Right atrium auricular region (tissue), 2 donors: Measurements from ENCODE around the gene SUCO. TPM values are rescaled to one million over a fixed set of nuclear protein-coding genes. Genes with fewer than 3 reads are reported as not detected.

ENCODE experiments used
- DNase-seq: peaks from one replicate; pipeline ENCODE4 v3.0.0-alpha.2; 2019; ENCODE audit warnings: low spot score
- H3K27ac ChIP-seq, 2 donors: fragments of 200-600 bp; sonication (generic); 1 replicate in 1 of 2; 2 replicates in 1 of 2; pipeline ENCODE4 v1.5.1; 2016 to 2019
- H3K27me3 ChIP-seq, 2 donors: fragments of 200-600 bp; sonication (generic); one replicate each; pipeline versions ENCODE4 v1.5.1 to v1.6.0; 2017 to 2019
- H3K36me3 ChIP-seq: fragments of 200-600 bp; sonication (generic); one replicate; pipeline ENCODE4 v1.5.1; 2016
- H3K4me1 ChIP-seq, 2 donors: fragments of 200-600 bp; sonication (generic); one replicate each; pipeline versions ENCODE4 v1.5.1 to v1.6.0; 2017 to 2019
- H3K4me3 ChIP-seq, 2 donors: fragments of 200-600 bp; sonication (generic); 1 replicate in 1 of 2; 2 replicates in 1 of 2; pipeline ENCODE4 v1.5.1; 2017 to 2019; ENCODE audit warnings: mild to moderate bottlenecking in 1 of 2, moderate library complexity in 1 of 2
- H3K9me3 ChIP-seq, 2 donors: fragments of 200-600 bp; sonication (generic); one replicate each; pipeline ENCODE4 v1.5.1; 2019
- CTCF ChIP-seq, 2 donors: fragments of 200-600 bp; sonication (generic); IDR thresholded peaks; one replicate each; pipeline ENCODE4 v1.5.1; 2019; ENCODE audit warnings: antibody characterized with exemption in 2 of 2
- total RNA-seq, 2 donors: library from RNA; depleted of rRNA; stranded (reverse); fragments of >200 nt; gene quantifications; one replicate each; pipeline ENCODE4 v1.1.0, GENCODE V29; 2016

SUCO gene
- total RNA-seq, 2 donors from 2014 or later: 19.1 to 29.1 TPM

- H3K27me3 ChIP-seq: no peaks in the 10 kb centered on the region
- no peak overlapping the region for H3K4me3 ChIP-seq
- H3K36me3 ChIP-seq: no peaks in the 10 kb centered on the region
- H3K4me1 ChIP-seq: no peaks in the 10 kb centered on the region
- DNase-seq: no peak
- TF ChIP-seq CTCF (IDR thresholded peaks at IDR 0.05): no peak
- no peaks in the 10 kb centered on the region for H3K9me3 ChIP-seq
- H3K27ac ChIP-seq: no peak overlapping the region
Observed at GRCh38 chr1:172517081-172517480, 15.9 kb upstream of the SUCO start.

- Histone ChIP-seq H3K27me3 (no peaks in the 10 kb centered on the region), H3K9me3 (no peaks in the 10 kb centered on the region), H3K36me3 (no peaks in the 10 kb centered on the region), H3K27ac (no peak overlapping the region), H3K4me3 (no peak overlapping the region), H3K4me1 (no peaks in the 10 kb centered on the region)
- TF ChIP-seq CTCF (IDR thresholded peaks at IDR 0.05): no peak
- no peak for DNase-seq
Observed at GRCh38 chr1:172517545-172517944, 15.4 kb upstream of the SUCO start.

- H3K36me3 ChIP-seq: no peaks in the 10 kb centered on the region
- H3K27ac ChIP-seq: no peak overlapping the region
- H3K27me3 ChIP-seq: no peaks in the 10 kb centered on the region
- no peak for DNase-seq
- peaks cover 0 to 13% of the 10 kb centered on the region in 2 donors for H3K4me1 ChIP-seq
- TF ChIP-seq CTCF (IDR thresholded peaks at IDR 0.05): no peak
- no peak overlapping the region for H3K4me3 ChIP-seq
- H3K9me3 ChIP-seq: no peaks in the 10 kb centered on the region
Observed at GRCh38 chr1:172529304-172529703, 3.6 kb upstream of the SUCO start.

- Histone ChIP-seq H3K27ac (no peak overlapping the region), H3K36me3 (no peaks in the 10 kb centered on the region), H3K9me3 (no peaks in the 10 kb centered on the region), H3K27me3 (no peaks in the 10 kb centered on the region), H3K4me1 (peaks cover 0 to 20% of the 10 kb centered on the region in 2 donors), H3K4me3 (no peak overlapping the region)
- no peak for DNase-seq
- no peak for TF ChIP-seq CTCF (IDR thresholded peaks at IDR 0.05)
Observed at GRCh38 chr1:172530000-172530399, 3.0 kb upstream of the SUCO start.

GRCh38 chr1:172531412-172532182, 1.4 kb upstream of the SUCO start:
- H3K27me3 ChIP-seq: no peaks in the 10 kb centered on the region
- DNase-seq: no peak
- H3K27ac ChIP-seq: peak overlapping the region; percentile 95 to 97
- H3K9me3 ChIP-seq: no peaks in the 10 kb centered on the region
- peak overlapping the region; percentile 78 to 86 for H3K4me3 ChIP-seq
- no peaks in the 10 kb centered on the region for H3K36me3 ChIP-seq
- H3K4me1 ChIP-seq: peaks cover 0 to 26% of the 10 kb centered on the region in 2 donors
- no peak for TF ChIP-seq CTCF (IDR thresholded peaks at IDR 0.05)
